ENCODE data around the gene FARP1. TPM values are rescaled to one million over a fixed set of nuclear protein-coding genes. Genes with fewer than 3 reads are reported as not detected.

The FARP1 gene
- total RNA-seq, 1 donor from 2014 or later: 128 TPM

GRCh38 chr13:98190889-98191444, 48.1 kb downstream of the FARP1 start:
- Mint-ChIP-seq H3K9me3 (ENCODE audit: unreplicated experiment) (no peaks in the 10 kb centered on the region), H3K4me3 (ENCODE audit: unreplicated experiment) (no peak overlapping the region), H3K4me1 (ENCODE audit: low read depth, unreplicated experiment) (peaks cover 6% of the 10 kb centered on the region), H3K27ac (ENCODE audit: unreplicated experiment) (no peak overlapping the region), H3K27me3 (ENCODE audit: low read depth, unreplicated experiment) (no peaks in the 10 kb centered on the region), H3K36me3 (ENCODE audit: low read depth, unreplicated experiment) (peaks cover 15% of the 10 kb centered on the region)
- Histone ChIP-seq H3K4me1 (ENCODE audit: insufficient read depth, low read length) (peaks cover 5% of the 10 kb centered on the region), H3K36me3 (ENCODE audit: insufficient read depth, low read length) (no peaks in the 10 kb centered on the region), H3K79me2 (ENCODE audit: insufficient read depth, low read length) (peaks cover 84% of the 10 kb centered on the region), H3K4me2 (ENCODE audit: low read length) (no peak overlapping the region), H3K4me3 (ENCODE audit: insufficient read depth, low read depth, low read length) (no peak overlapping the region), H3K27ac (ENCODE audit: low read depth, low read length) (no peak overlapping the region), H4K20me1 (ENCODE audit: insufficient read depth, low read length) (peaks cover 20% of the 10 kb centered on the region), H3K9ac (ENCODE audit: low read length) (no peak overlapping the region), H3K27me3 (ENCODE audit: insufficient read depth, low read length) (no peaks in the 10 kb centered on the region), H3K9me3 (ENCODE audit: insufficient read depth, low read depth, low read length) (no peaks in the 10 kb centered on the region), H2AFZ (ENCODE audit: low read depth, low read length) (no peak overlapping the region)
- no peak for FAIRE-seq
- DNase-seq (ENCODE audit: low read depth): no peak
- TF ChIP-seq CTCF (IDR thresholded peaks at IDR 0.05; ENCODE audit: insufficient read depth, low read depth, low read length): no peak

- no peak overlapping the region for H2AFZ ChIP-seq (ENCODE audit: low read depth, low read length)
Observed at GRCh38 chr13:98192008-98192407, 49.1 kb downstream of the FARP1 start.

More at GRCh38 chr13:98192008-98192407, 49.1 kb downstream of the FARP1 start:
- H3K36me3 Mint-ChIP-seq (ENCODE audit: low read depth, unreplicated experiment): peaks cover 15% of the 10 kb centered on the region
- Histone ChIP-seq H3K36me3 (ENCODE audit: insufficient read depth, low read length) (no peaks in the 10 kb centered on the region), H3K27me3 (ENCODE audit: insufficient read depth, low read length) (no peaks in the 10 kb centered on the region), H3K4me1 (ENCODE audit: insufficient read depth, low read length) (peaks cover 5% of the 10 kb centered on the region), H3K27ac (ENCODE audit: low read depth, low read length) (no peak overlapping the region), H3K9ac (ENCODE audit: low read length) (no peak overlapping the region), H3K4me3 (ENCODE audit: insufficient read depth, low read depth, low read length) (no peak overlapping the region), H3K9me3 (ENCODE audit: insufficient read depth, low read depth, low read length) (no peaks in the 10 kb centered on the region), H3K79me2 (ENCODE audit: insufficient read depth, low read length) (peaks cover 83% of the 10 kb centered on the region), H4K20me1 (ENCODE audit: insufficient read depth, low read length) (peaks cover 20% of the 10 kb centered on the region), H3K4me2 (ENCODE audit: low read length) (no peak overlapping the region)
- H3K4me1 Mint-ChIP-seq (ENCODE audit: low read depth, unreplicated experiment): peaks cover 3% of the 10 kb centered on the region
- DNase-seq (ENCODE audit: low read depth): no peak
- no peaks in the 10 kb centered on the region for H3K9me3 Mint-ChIP-seq (ENCODE audit: unreplicated experiment)
- FAIRE-seq: no peak
- H3K27ac Mint-ChIP-seq (ENCODE audit: unreplicated experiment): no peak overlapping the region
- TF ChIP-seq EZH2 (IDR thresholded peaks at IDR 0.05; ENCODE audit: insufficient read depth, low read length) (no peak), CTCF (IDR thresholded peaks at IDR 0.05; ENCODE audit: insufficient read depth, low read depth, low read length) (no peak)
- no peak overlapping the region for H3K4me3 Mint-ChIP-seq (ENCODE audit: unreplicated experiment)
- H3K27me3 Mint-ChIP-seq (ENCODE audit: low read depth, unreplicated experiment): no peaks in the 10 kb centered on the region

Data from astrocyte (in vitro differentiated cells and primary cell).